ENCODE results near the gene TEKT4.
"Not testable (repeated sequence)": the region's sequence is repeated elsewhere in the genome, so short reads cannot be mapped to it uniquely, and the experiment has no call there.

Gene TEKT4

GRCh38 chr2:94875820-94876522, 4.7 kb downstream of the TEKT4 start:
- no peak for DNase-seq (ENCODE audit: low read depth)

- no peak for DNase-seq (ENCODE audit: low read depth)
Measured at GRCh38 chr2:94876523-94876863, 5.3 kb downstream of the TEKT4 start.

GRCh38 chr2:94877129-94877528, 5.9 kb downstream of the TEKT4 start:
- no peak for DNase-seq (ENCODE audit: low read depth)

DNA sequence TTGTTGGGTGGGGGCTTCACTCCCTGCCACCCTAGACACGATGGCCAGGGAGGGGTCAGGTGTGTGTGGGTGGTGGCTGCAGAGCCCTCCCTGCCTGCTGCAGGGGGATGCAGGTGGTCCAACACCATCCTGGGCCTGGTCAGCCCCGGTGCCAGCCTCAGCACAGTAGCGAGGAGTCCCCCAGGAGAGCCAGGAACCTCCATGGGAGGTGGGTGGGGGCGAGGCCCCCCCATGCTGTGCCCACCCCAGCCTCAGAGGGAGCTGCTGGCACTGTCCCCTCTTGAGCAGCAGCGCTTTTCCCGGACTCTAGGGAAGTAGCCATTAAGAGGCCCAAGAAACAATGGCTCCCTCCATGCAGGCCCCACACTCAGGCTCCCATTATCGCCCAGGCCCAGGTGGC, 7.3 kb downstream of the TEKT4 start:
- DNase-seq (ENCODE audit: low read depth), result not testable (repeated sequence)

- no peak for DNase-seq (ENCODE audit: low read depth)
Measured at GRCh38 chr2:94879314-94879981, 8.2 kb downstream of the TEKT4 start.

- no peak for DNase-seq (ENCODE audit: low read depth)
Measured at GRCh38 chr2:94879982-94880377, 8.8 kb downstream of the TEKT4 start.

GRCh38 chr2:94880507-94880906, 9.3 kb downstream of the TEKT4 start:
- DNase-seq (ENCODE audit: low read depth), result no peak

- no peak for DNase-seq (ENCODE audit: low read depth)
Measured at GRCh38 chr2:94881070-94881469, 9.8 kb downstream of the TEKT4 start.

- no peak for DNase-seq (ENCODE audit: low read depth)
Measured at GRCh38 chr2:94890234-94890633, 19.0 kb downstream of the TEKT4 start.

DNA sequence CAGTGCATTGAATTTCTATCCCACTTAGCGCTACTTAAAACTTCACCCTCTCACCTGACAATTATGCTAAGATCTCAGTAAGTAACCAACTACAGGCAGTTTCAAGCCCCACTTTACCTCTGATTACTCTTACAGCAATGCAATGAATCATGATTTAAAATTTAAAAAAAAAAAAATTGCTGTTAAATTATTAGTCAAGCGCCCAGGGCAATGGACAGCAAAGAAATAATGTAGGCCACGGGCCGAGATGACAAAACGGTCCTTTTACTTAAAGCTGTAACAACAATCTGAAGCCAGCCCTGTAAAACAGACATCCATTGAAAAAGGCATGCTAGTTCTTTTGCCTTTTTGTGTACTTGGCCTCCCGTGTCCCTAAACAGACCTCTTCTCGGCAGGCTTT, 24.0 kb downstream of the TEKT4 start:
- DNase-seq (ENCODE audit: low read depth), result not testable (repeated sequence)

DNA sequence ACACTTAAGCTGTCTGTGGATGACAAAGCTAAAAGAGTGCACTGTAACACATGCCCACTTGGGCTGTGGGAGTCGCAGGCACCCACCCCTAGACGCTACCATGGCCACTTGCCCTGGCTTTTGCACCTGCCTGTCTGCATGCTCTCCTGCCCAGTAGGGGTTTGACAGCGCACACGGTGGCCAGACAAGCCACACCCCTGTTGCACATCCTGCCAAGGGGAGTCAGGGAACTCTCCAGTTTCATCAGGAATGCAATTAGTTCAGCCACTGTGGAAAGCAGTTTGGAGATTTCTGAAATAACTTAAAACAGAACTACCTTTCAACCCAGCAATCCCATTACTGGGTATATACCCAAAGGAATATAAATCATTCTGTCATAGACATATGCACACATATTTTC, 35.7 kb downstream of the TEKT4 start:
- DNase-seq (ENCODE audit: low read depth), result not testable (repeated sequence)

GRCh38 chr2:94923196-94923595, 52.0 kb downstream of the TEKT4 start:
- DNase-seq (ENCODE audit: low read depth), result no peak

DNA sequence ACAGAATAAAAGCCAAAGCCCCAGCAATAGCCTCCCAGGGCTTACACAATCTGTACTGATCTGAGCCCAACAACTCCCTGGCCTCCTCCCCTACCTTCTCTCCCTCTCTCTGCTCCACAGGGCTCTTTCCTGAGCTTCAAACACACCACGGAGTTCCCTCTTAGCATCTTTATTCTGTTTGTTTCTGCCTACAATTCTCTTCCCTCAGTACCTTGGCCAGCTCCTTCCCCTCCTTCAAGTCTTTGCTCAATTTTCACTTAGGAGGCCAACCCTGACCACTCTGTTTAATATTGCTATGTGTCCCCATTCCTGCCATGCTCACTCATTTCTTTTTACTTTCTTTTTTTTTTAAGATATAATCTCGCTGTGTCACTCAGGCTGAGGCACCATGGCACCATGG, 53.8 kb downstream of the TEKT4 start:
- DNase-seq (ENCODE audit: low read depth), result not testable (repeated sequence)

Measured in fibroblast of the conjunctiva (primary cell).